Measurements from ENCODE around the gene TIGIT.
"Not testable (repeated sequence)": the region's sequence is repeated elsewhere in the genome, so short reads cannot be mapped to it uniquely, and the experiment has no call there.

TIGIT gene

GRCh38 chr3:114293838-114294535, at the start of gene TIGIT:
TSS of gene TIGIT (plus strand) at chr3:114294028. CDS start at chr3:114294062, 34 bp downstream.
- no peak for DNase-seq (ENCODE audit: low read depth in 2 of 2)

GRCh38 chr3:114252954-114253353, 40.9 kb upstream of the TIGIT start:
- no peak for DNase-seq (ENCODE audit: low read depth in 2 of 2)

- DNase-seq (ENCODE audit: low read depth in 2 of 2): no peak
Measured at GRCh38 chr3:114253505-114253904, 40.3 kb upstream of the TIGIT start.

- DNase-seq (ENCODE audit: low read depth in 2 of 2): no peak
Measured at GRCh38 chr3:114259566-114259965, 34.3 kb upstream of the TIGIT start.

GRCh38 chr3:114260152-114260551, 33.7 kb upstream of the TIGIT start:
- no peak for DNase-seq (ENCODE audit: low read depth in 2 of 2)

- no peak for DNase-seq (ENCODE audit: low read depth in 2 of 2)
Measured at GRCh38 chr3:114270019-114270418, 23.8 kb upstream of the TIGIT start.

- no peak for DNase-seq (ENCODE audit: low read depth in 2 of 2)
Measured at GRCh38 chr3:114272271-114272670, 21.6 kb upstream of the TIGIT start.

- DNase-seq (ENCODE audit: low read depth in 2 of 2): no peak
Measured at GRCh38 chr3:114274929-114275328, 18.9 kb upstream of the TIGIT start.

GRCh38 chr3:114276856-114277255, 17.0 kb upstream of the TIGIT start:
- not testable (repeated sequence) for DNase-seq (ENCODE audit: low read depth in 2 of 2)

GRCh38 chr3:114284644-114285043, 9.2 kb upstream of the TIGIT start:
- no peak for DNase-seq (ENCODE audit: low read depth in 2 of 2)

GRCh38 chr3:114285648-114286230, 8.1 kb upstream of the TIGIT start:
- DNase-seq (ENCODE audit: low read depth in 2 of 2): no peak

- DNase-seq (ENCODE audit: low read depth in 2 of 2): no peak
Measured at GRCh38 chr3:114286266-114286665, 7.6 kb upstream of the TIGIT start.

- DNase-seq (ENCODE audit: low read depth in 2 of 2): peak; percentile 85
Measured at GRCh38 chr3:114290911-114291901, 2.6 kb upstream of the TIGIT start.

GRCh38 chr3:114294940-114295480, 1.2 kb downstream of the TIGIT start:
- DNase-seq (ENCODE audit: low read depth in 2 of 2): no peak

GRCh38 chr3:114295946-114296345, 2.1 kb downstream of the TIGIT start:
- DNase-seq (ENCODE audit: low read depth in 2 of 2): no peak

- no peak for DNase-seq (ENCODE audit: low read depth in 2 of 2)
Measured at GRCh38 chr3:114299421-114299820, 5.6 kb downstream of the TIGIT start.

GRCh38 chr3:114299941-114300624, 6.3 kb downstream of the TIGIT start:
- DNase-seq (ENCODE audit: low read depth in 2 of 2): no peak

- DNase-seq (ENCODE audit: low read depth in 2 of 2): no peak
Measured at GRCh38 chr3:114307222-114307830, 13.5 kb downstream of the TIGIT start.

- DNase-seq (ENCODE audit: low read depth in 2 of 2): no peak
Measured at GRCh38 chr3:114307832-114308231, 14.0 kb downstream of the TIGIT start.

GRCh38 chr3:114308377-114308776, 14.5 kb downstream of the TIGIT start:
- DNase-seq (ENCODE audit: low read depth in 2 of 2): no peak

- DNase-seq (ENCODE audit: low read depth in 2 of 2): peak in 1 of 2 donors; percentile 40
Measured at GRCh38 chr3:114308830-114309229, 15.0 kb downstream of the TIGIT start.

Data from stimulated activated CD8-positive, alpha-beta memory T cell treated with anti-CD3 and anti-CD28 coated beads, Interleukin-15, amount 100 ng/mL, for 48 hours (primary cell).